ENCODE data around the gene C2orf76. TPM values are rescaled to one million over a fixed set of nuclear protein-coding genes. Genes with fewer than 3 reads are reported as not detected.

The C2orf76 gene
- total RNA-seq, 1 experiment from 2014 or later: 5.7 TPM

GRCh38 chr2:119280680-119281079 is 86.0 kb downstream of the C2orf76 start:
- H3K9me3 ChIP-seq (ENCODE audit: control insufficient read depth, low read depth, low read length): no peaks in the 10 kb centered on the region
- H2AFZ ChIP-seq (ENCODE audit: low read length): no peak overlapping the region
- H4K5ac ChIP-seq (ENCODE audit: insufficient read length, low read depth, low read length): no peak overlapping the region
- no CpG with 5 or more reads among the region's 4 CpGs for WGBS (ENCODE audit: extremely low coverage, insufficient read length, low lambda C conversion rate)
- no peak overlapping the region for H3K56ac ChIP-seq (ENCODE audit: insufficient read length, low read depth, low read length)
- no peaks in the 10 kb centered on the region for H3K79me1 ChIP-seq (ENCODE audit: insufficient read depth, low read depth, low read length, poor library complexity, severe bottlenecking)
- no peak overlapping the region for H3K9ac ChIP-seq (ENCODE audit: extremely low read depth, insufficient read length, low read length)
- H2BK12ac ChIP-seq (ENCODE audit: insufficient read length, low read depth, low read length): no peak overlapping the region
- Mint-ChIP-seq H3K27me3 (ENCODE audit: low read depth) (no peaks in the 10 kb centered on the region), H3K36me3 (ENCODE audit: insufficient read depth in 1 of 3, low read depth in 3 of 3) (no peaks in the 10 kb centered on the region), H3K4me1 (peaks cover 6 to 23% of the 10 kb centered on the region in 2 experiments), H3K9me3 (no peaks in the 10 kb centered on the region; a peak in 1 of 5 replicates), H3K27ac (no peak overlapping the region), H3K4me3 (no peak overlapping the region)
- H2BK20ac ChIP-seq (ENCODE audit: low read depth, low read length, poor library complexity, severe bottlenecking): no peak overlapping the region
- no peak overlapping the region for H2BK120ac ChIP-seq (ENCODE audit: low read depth, low read length, poor library complexity, severe bottlenecking)
- no peaks in the 10 kb centered on the region for H4K20me1 ChIP-seq (ENCODE audit: control insufficient read depth, insufficient read depth, insufficient read length)
- no peak overlapping the region for H3K14ac ChIP-seq (ENCODE audit: insufficient read depth, low read length)
- no peak overlapping the region for H2AK5ac ChIP-seq (ENCODE audit: insufficient read length, low read length)
- no peak overlapping the region for H3K4me2 ChIP-seq (ENCODE audit: insufficient read depth, insufficient read length, low read length)
- no peak overlapping the region for H4K91ac ChIP-seq (ENCODE audit: insufficient read length, low read depth, low read length)
- no peak for TF ChIP-seq CTCF (conservative IDR thresholded peaks at IDR 0.05)
- no peaks in the 10 kb centered on the region for H3K27me3 ChIP-seq (ENCODE audit: insufficient read depth, low read length)
- no peaks in the 10 kb centered on the region for H3K23me2 ChIP-seq (ENCODE audit: insufficient read length, low read depth, low read length, poor library complexity, severe bottlenecking)
- H3K23ac ChIP-seq (ENCODE audit: insufficient read length, low read depth, low read length): no peak overlapping the region
- H3K18ac ChIP-seq (ENCODE audit: insufficient read length, low read depth, low read length): no peak overlapping the region
- H3K79me2 ChIP-seq (ENCODE audit: insufficient read depth, low read length): no peaks in the 10 kb centered on the region
- no peak overlapping the region for H3K27ac ChIP-seq (ENCODE audit: insufficient read length, low read depth, low read length)
- H3K4ac ChIP-seq (ENCODE audit: low read depth, low read length): no peak overlapping the region
- no peak overlapping the region for H3T11ph ChIP-seq (ENCODE audit: low read length)
- H2BK15ac ChIP-seq (ENCODE audit: low read depth, low read length): no peak overlapping the region
- no peak overlapping the region for H4K8ac ChIP-seq (replicated peaks; ENCODE audit: insufficient read length, low read depth, low read length)
- H3K4me1 ChIP-seq (ENCODE audit: insufficient read depth, low read length): no peaks in the 10 kb centered on the region
- DNase-seq: no peak
- no peak overlapping the region for H2BK5ac ChIP-seq (ENCODE audit: insufficient read length, low read length)

All from H9 (cell line).